GM21723 (cell line): ENCODE measurements around the gene USP33.
"Not testable (repeated sequence)": the region's sequence is repeated elsewhere in the genome, so short reads cannot be mapped to it uniquely, and the experiment has no call there.

Experiments
- ATAC-seq: cut with Tn5 transposase; IDR thresholded peaks from one replicate; pipeline ENCODE4 v1.9.1; 2021; ENCODE audit warnings: mild to moderate bottlenecking, moderate library complexity; ENCODE audit not compliant: unreplicated experiment

The USP33 gene

GRCh38 chr1:77759071-77760028, at the start of gene USP33:
Gene USP33, minus strand, starts transcription at chr1:77759852. Its CDS starts 18,155 bp downstream, at chr1:77741697.
- peak; percentile 95 for ATAC-seq

- no peak for ATAC-seq
Observed at GRCh38 chr1:77803371-77803770, 43.7 kb upstream of the USP33 start.

GRCh38 chr1:77802026-77802425, 42.4 kb upstream of the USP33 start:
- no peak for ATAC-seq

- ATAC-seq = no peak
Observed at GRCh38 chr1:77797991-77798390, 38.3 kb upstream of the USP33 start.

GRCh38 chr1:77796695-77797405, 37.2 kb upstream of the USP33 start:
- ATAC-seq = no peak

GRCh38 chr1:77794550-77794949, 34.9 kb upstream of the USP33 start:
- ATAC-seq = no peak

GRCh38 chr1:77786093-77786741, 26.6 kb upstream of the USP33 start:
- ATAC-seq = not testable (repeated sequence)

- no peak for ATAC-seq
Observed at GRCh38 chr1:77783141-77783540, 23.5 kb upstream of the USP33 start.

- no peak for ATAC-seq
Observed at GRCh38 chr1:77781683-77782082, 22.0 kb upstream of the USP33 start.

GRCh38 chr1:77779529-77780281, 20.1 kb upstream of the USP33 start, which contains the start of gene MIGA1:
Gene MIGA1, plus strand, starts transcription at chr1:77779649. Its CDS starts 3,604 bp downstream, at chr1:77783253.
- peak; percentile 96 for ATAC-seq

- ATAC-seq = no peak
Observed at GRCh38 chr1:77776007-77776700, 16.5 kb upstream of the USP33 start.

- no peak for ATAC-seq
Observed at GRCh38 chr1:77768006-77768405, 8.4 kb upstream of the USP33 start.

- no peak for ATAC-seq
Observed at GRCh38 chr1:77762072-77762476, 2.4 kb upstream of the USP33 start.

- no peak for ATAC-seq
Observed at GRCh38 chr1:77757603-77758002, 2.0 kb downstream of the USP33 start.

- no peak for ATAC-seq
Observed at GRCh38 chr1:77757066-77757584, 2.5 kb downstream of the USP33 start.

- peak; percentile 16 for ATAC-seq
Observed at GRCh38 chr1:77756052-77756754, 3.4 kb downstream of the USP33 start.

- ATAC-seq = not testable (repeated sequence)
Observed at GRCh38 chr1:77749489-77749888, 10.2 kb downstream of the USP33 start.

- no peak for ATAC-seq
Observed at GRCh38 chr1:77744576-77744975, 15.1 kb downstream of the USP33 start.

- no peak for ATAC-seq
Observed at GRCh38 chr1:77742011-77742555, 17.6 kb downstream of the USP33 start.
